ENCODE data around the gene RHEBL1.

DNA sequence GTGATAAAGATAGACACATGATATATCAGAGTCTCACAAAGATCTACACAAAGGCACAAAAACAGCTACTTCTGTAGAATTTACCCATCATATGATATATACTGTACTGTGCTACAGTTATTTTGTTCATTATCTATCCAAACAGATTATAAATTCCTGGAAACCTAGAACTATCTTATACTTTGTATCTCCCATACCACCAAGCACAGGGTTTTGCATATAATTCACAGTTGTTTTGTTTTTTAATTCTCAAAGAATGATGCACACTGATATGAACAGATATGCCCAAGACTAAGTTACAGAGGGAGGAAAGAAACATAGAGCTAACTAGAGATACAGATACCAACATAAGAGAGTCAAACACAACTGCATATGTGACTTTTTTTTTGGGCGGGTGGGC, 54.6 kb downstream of the RHEBL1 start:
- TF ChIP-seq CTCF (optimal IDR thresholded peaks at IDR 0.05 in 1 of 3, IDR thresholded peaks at IDR 0.05 in 1 of 3, conservative IDR thresholded peaks at IDR 0.05 in 1 of 3; ENCODE audit: extremely low read depth in 1 of 3, insufficient read depth in 2 of 3, low read length in 3 of 3), result no peak
- TF ChIP-seq EZH2 (IDR thresholded peaks at IDR 0.05; ENCODE audit: low read length), result no peak

All from keratinocyte (primary cell).